PC-3 (cell line): Measurements from ENCODE around the gene CIC.

Source experiments
- CTCF ChIP-seq: fragments of 300-600 bp; sonication (generic); conservative IDR thresholded peaks from 2 replicates; pipeline ENCODE4 v1.5.1; 2017; ENCODE audit warnings: antibody characterized with exemption, low read depth, mild to moderate bottlenecking, low read length
- EZH2 ChIP-seq: fragments of 300-600 bp; sonication (generic); IDR thresholded peaks from one replicate; pipeline ENCODE4 v1.6.1; 2017; ENCODE audit warnings: antibody characterized with exemption, mild to moderate bottlenecking, low read length; ENCODE audit not compliant: unreplicated experiment
- EZH2phosphoT487 ChIP-seq: fragments of 300-600 bp; sonication (generic); IDR thresholded peaks from 2 replicates; pipeline ENCODE4 v1.6.1; 2018; ENCODE audit warnings: mild to moderate bottlenecking, antibody characterized with exemption, low read length, borderline replicate concordance

DNA sequence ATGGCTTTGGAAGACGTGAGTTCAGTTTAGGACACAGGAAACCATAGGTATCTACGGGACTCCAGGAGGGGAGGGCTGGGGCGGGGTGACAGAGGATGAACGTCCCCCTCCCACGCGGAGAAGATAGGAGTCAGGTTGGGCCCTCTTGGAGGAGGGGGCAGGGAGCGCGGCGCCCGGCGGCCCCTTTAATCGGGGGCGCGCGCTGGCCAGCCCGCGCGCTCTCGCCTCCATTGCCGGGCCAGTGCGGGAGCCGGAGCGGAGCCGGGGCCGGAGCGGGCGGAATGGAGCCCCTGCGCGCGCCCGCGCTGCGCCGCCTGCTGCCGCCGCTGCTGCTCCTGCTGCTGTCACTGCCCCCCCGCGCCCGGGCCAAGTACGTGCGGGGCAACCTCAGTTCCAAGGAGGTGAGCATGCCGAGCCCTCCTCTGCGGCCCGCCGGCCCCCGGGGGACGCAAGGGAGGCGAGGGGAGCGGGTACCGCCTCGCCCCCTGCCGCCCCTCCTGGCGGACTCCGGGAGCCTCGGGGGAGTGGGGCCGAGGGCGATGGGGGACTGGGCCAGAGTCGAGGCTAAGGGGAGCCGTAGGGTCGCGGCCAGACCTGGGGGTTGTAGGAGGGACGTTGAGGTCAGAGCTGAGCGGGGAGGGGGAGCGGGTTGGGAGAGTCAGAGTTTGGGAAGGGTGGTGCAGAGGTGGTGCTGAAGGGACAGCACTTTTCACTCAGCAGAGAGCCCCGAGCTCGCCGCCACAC, 44.2 kb downstream of the CIC start, which contains the start of gene TMEM145:
- TF ChIP-seq CTCF (no peak), EZH2phosphoT487 (no peak), EZH2 (no peak)
